DOHH2 (cell line): ENCODE results near the gene TCIRG1.

Experiments used
- H3F3A ChIP-seq: fragments of 200-600 bp; sonication (generic), shearing (Covaris generic); 2 replicates; pipeline ENCODE4 v1.6.0; 2016; ENCODE audit warnings: antibody characterized with exemption, mild to moderate bottlenecking; ENCODE audit not compliant: control insufficient read depth, insufficient read depth
- H3K27ac ChIP-seq: fragments of 200-600 bp; sonication (generic); 2 replicates; pipeline ENCODE4 v1.5.1; 2014; ENCODE audit warnings: low read depth, mild to moderate bottlenecking, low read length, moderate library complexity
- H3K27me3 ChIP-seq: fragments of 200-600 bp; sonication (generic); 2 replicates; pipeline ENCODE4 v1.6.1; 2014; ENCODE audit warnings: mild to moderate bottlenecking, low read length, mixed read lengths; ENCODE audit not compliant: control insufficient read depth
- H3K36me3 ChIP-seq: fragments of 200-600 bp; sonication (generic); 2 replicates; pipeline ENCODE4 v1.6.1; 2014; ENCODE audit warnings: mild to moderate bottlenecking, low read length, moderate library complexity, mixed read lengths; ENCODE audit not compliant: control insufficient read depth
- H3K4me1 ChIP-seq: fragments of 200-600 bp; sonication (generic); 2 replicates; pipeline ENCODE4 v1.6.1; 2014; ENCODE audit warnings: mild to moderate bottlenecking, low read length, mixed read lengths; ENCODE audit not compliant: control insufficient read depth
- H3K4me2 ChIP-seq: fragments of 200-600 bp; sonication (generic); 2 replicates; pipeline ENCODE4 v1.6.0; 2014; ENCODE audit warnings: mild to moderate bottlenecking, low read length, moderate library complexity
- H3K4me3 ChIP-seq: fragments of 200-600 bp; sonication (generic); 2 replicates; pipeline ENCODE4 v1.5.1; 2014; ENCODE audit warnings: mild to moderate bottlenecking, low read length, mixed read lengths
- H3K79me2 ChIP-seq: fragments of 200-600 bp; sonication (generic); 2 replicates; pipeline ENCODE4 v1.6.1; 2014; ENCODE audit warnings: mild to moderate bottlenecking, low read length, mixed read lengths; ENCODE audit not compliant: control insufficient read depth
- H3K9me2 ChIP-seq: fragments of 200-600 bp; sonication (generic); replicated peaks from 2 replicates; pipeline ENCODE4 v1.6.1; 2014; ENCODE audit warnings: mild to moderate bottlenecking, low read length, mixed read lengths; ENCODE audit not compliant: control insufficient read depth
- H3K9me3 ChIP-seq: fragments of 200-600 bp; sonication (generic); 2 replicates; pipeline ENCODE4 v1.6.1; 2014; ENCODE audit warnings: antibody characterized with exemption, low read length, mixed read lengths; ENCODE audit not compliant: control insufficient read depth, insufficient read depth
- H4K20me1 ChIP-seq: fragments of 200-600 bp; sonication (generic); 2 replicates; pipeline ENCODE4 v1.6.0; 2014; ENCODE audit warnings: low read depth, mild to moderate bottlenecking, antibody characterized with exemption, low read length, moderate library complexity; ENCODE audit not compliant: control insufficient read depth, insufficient read depth
- EZH2phosphoT487 ChIP-seq: fragments of 200-600 bp; sonication (generic); IDR thresholded peaks from 2 replicates; pipeline ENCODE4 v1.6.1; 2017; ENCODE audit warnings: borderline replicate concordance, mild to moderate bottlenecking, antibody characterized with exemption, low read length, moderate library complexity, mixed read lengths
- TF ChIP-seq, protein P1 (sequence below): fragments of 200-600 bp; sonication (generic); IDR thresholded peaks from one replicate; pipeline ENCODE4 v1.5.1; 2014; ENCODE audit warnings: antibody characterized with exemption, mild to moderate bottlenecking, low read depth, low read length; ENCODE audit not compliant: poor library complexity, severe bottlenecking

TCIRG1 gene

DNA sequence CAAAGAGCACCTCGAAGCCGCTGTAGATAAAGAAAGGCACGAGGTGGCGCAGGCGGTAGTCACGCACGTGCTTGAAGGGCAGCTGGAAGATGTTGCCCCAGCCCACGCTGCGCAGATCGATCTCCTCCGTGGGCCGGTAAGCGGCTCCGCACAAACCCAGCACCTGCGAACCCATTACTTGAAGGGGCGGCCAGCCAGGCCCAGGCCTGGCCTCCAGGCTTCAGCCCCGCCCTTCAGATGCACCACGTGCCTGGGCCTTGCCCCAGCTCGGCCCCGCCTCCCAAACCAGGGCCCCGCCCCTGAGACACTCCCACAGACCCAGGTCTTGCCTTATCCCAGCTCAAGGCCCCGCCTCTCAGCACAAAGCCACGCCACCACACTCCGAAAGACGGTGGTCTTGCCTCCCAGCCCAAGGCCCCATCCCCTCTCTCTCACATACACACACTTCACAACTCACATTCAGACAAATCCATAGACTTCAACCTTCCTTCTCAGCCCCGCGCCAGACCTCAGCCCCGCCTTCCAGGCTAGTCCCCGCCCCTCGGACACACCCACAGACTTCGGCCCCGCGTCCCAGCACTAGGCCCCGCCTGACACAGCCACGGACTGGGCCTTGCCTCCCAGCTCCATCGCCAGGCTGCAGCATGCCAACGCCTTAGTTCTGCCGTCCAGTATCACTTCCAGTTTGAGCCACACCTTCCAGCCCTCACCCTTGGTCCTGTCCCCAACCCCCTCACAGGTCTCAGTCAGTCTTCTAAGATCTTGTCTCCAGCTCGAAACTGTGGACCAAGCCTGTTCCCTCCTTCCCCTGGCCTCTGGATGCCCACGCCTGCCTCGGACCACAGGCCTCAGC is 42.0 kb upstream of the TCIRG1 start:
- no peak overlapping the region for H3K4me3 ChIP-seq
- peaks cover 2% of the 10 kb centered on the region; the same call in 1 of the 2 replicates for H3K79me2 ChIP-seq
- H4K20me1 ChIP-seq, result no peaks in the 10 kb centered on the region
- H3K27ac ChIP-seq, result no peak overlapping the region
- no peaks in the 10 kb centered on the region; the same call in 1 of the 2 replicates for H3K9me3 ChIP-seq
- H3K36me3 ChIP-seq, result peaks cover 63% of the 10 kb centered on the region
- TF ChIP-seq, protein P1, sequence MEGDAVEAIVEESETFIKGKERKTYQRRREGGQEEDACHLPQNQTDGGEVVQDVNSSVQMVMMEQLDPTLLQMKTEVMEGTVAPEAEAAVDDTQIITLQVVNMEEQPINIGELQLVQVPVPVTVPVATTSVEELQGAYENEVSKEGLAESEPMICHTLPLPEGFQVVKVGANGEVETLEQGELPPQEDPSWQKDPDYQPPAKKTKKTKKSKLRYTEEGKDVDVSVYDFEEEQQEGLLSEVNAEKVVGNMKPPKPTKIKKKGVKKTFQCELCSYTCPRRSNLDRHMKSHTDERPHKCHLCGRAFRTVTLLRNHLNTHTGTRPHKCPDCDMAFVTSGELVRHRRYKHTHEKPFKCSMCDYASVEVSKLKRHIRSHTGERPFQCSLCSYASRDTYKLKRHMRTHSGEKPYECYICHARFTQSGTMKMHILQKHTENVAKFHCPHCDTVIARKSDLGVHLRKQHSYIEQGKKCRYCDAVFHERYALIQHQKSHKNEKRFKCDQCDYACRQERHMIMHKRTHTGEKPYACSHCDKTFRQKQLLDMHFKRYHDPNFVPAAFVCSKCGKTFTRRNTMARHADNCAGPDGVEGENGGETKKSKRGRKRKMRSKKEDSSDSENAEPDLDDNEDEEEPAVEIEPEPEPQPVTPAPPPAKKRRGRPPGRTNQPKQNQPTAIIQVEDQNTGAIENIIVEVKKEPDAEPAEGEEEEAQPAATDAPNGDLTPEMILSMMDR, result no peak
- no peak for TF ChIP-seq EZH2phosphoT487
- H3K4me2 ChIP-seq, result no peak overlapping the region
- no peaks in the 10 kb centered on the region for H3F3A ChIP-seq
- peaks cover 22% of the 10 kb centered on the region for H3K4me1 ChIP-seq
- H3K27me3 ChIP-seq, result no peaks in the 10 kb centered on the region
- no peaks in the 10 kb centered on the region for H3K9me2 ChIP-seq

DNA sequence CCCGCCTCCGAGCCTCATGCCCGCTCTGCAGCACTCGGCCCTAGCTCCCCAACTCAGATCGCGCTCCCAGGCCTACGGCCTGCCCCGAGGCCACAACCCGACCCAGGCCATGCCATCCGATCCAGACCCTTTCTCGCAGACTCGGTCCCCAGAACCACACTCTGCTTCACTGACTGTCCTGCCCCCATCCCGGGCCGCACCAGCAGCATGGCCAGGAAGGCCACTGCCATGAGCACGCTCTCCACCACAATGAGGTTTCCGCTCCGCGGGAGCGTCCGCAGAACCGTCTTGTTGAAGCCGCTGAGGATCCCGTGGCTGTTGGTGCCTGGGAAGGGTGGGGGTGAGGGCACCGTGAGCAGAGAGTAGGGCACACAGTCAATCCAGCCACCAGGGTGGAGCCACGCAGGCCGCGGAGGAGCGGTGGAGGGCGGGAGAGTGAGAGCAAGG is 41.3 kb upstream of the TCIRG1 start:
- Histone ChIP-seq H3K9me3 (no peaks in the 10 kb centered on the region; the same call in 1 of the 2 replicates), H3K4me2 (no peak overlapping the region), H3F3A (peaks cover 3% of the 10 kb centered on the region; the same call in 1 of the 2 replicates), H3K27me3 (no peaks in the 10 kb centered on the region), H3K9me2 (no peaks in the 10 kb centered on the region), H3K4me3 (no peak overlapping the region), H3K36me3 (peaks cover 70% of the 10 kb centered on the region), H3K27ac (no peak overlapping the region), H3K79me2 (peaks cover 8% of the 10 kb centered on the region), H4K20me1 (no peaks in the 10 kb centered on the region), H3K4me1 (peaks cover 29% of the 10 kb centered on the region)
- TF ChIP-seq EZH2phosphoT487, result no peak
- TF ChIP-seq, protein P1, result no peak

DNA sequence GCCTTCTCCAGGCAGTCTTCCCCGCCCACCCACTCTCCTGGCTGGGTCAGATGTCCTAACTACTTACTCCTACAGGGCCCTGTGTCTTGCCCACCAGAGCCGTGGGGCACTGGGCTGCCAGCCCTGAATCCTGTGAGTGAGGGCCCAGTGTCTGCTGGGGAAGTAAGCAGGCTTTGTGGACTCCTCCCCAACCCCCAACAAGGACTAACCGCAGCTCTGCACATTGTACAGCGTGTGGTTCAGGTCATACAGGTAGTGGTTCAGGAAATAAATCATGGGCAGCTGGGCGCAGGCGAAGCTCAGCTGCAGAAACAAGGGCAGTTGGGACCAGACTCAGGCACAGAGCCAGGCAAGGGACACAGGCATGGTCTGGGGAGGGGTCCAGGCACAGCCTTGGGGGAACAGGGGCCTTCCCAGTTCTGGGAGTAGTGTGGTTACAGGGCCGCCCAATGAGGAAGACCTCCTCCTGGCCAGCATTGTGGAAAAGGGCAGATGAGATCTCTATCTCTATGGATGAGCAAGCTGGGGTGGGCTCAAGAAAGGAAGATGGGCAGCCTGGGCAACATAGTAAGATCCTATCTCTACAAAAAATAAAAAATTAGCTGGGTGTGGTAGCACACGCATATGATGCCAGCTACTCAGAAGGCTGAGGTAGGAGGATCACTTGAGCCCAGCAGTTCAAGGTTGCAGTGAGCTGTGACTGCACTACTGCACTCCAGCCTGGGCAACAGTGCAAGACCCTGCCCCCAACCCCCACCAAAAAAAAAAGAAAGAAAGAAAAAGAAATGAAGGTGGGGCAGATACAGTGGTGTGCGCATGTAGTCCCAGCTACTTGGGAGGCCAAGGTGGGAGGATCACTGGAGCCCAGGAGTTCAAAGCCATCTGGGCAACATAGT is 40.4 kb upstream of the TCIRG1 start:
- peaks cover 6% of the 10 kb centered on the region for H3F3A ChIP-seq
- no peak overlapping the region for H3K4me3 ChIP-seq
- peaks cover 34% of the 10 kb centered on the region for H3K4me1 ChIP-seq
- no peaks in the 10 kb centered on the region for H3K27me3 ChIP-seq
- TF ChIP-seq EZH2phosphoT487, result no peak
- TF ChIP-seq, protein P1, result no peak
- no peak overlapping the region for H3K27ac ChIP-seq
- no peak overlapping the region for H3K4me2 ChIP-seq
- no peaks in the 10 kb centered on the region; the same call in 1 of the 2 replicates for H3K9me3 ChIP-seq
- peaks cover 9% of the 10 kb centered on the region for H3K79me2 ChIP-seq
- H3K9me2 ChIP-seq, result no peaks in the 10 kb centered on the region
- peaks cover 73% of the 10 kb centered on the region for H3K36me3 ChIP-seq
- H4K20me1 ChIP-seq, result no peaks in the 10 kb centered on the region
